Trophoblast cell (in vitro differentiated cells and primary cell): ENCODE results near the gene FBXL17.

ENCODE experiments used
- DNase-seq, 2 donors: peaks; one replicate each; pipeline ENCODE4 v3.0.0-alpha.2; 2016
- H2AFZ ChIP-seq: 2 replicates; pipeline ENCODE4 v1.6.1; 2013; ENCODE audit warnings: low read length, moderate library complexity, mild to moderate bottlenecking; ENCODE audit not compliant: insufficient read depth, poor library complexity
- H2AK5ac ChIP-seq: 2 replicates; pipeline ENCODE4 v1.6.1; 2013; ENCODE audit warnings: mild to moderate bottlenecking, low read length
- H2BK120ac ChIP-seq: 2 replicates; pipeline ENCODE4 v1.6.1; 2013; ENCODE audit warnings: low read length, mild to moderate bottlenecking, moderate library complexity; ENCODE audit not compliant: insufficient read depth, poor library complexity
- H2BK12ac ChIP-seq: 2 replicates; pipeline ENCODE4 v1.6.1; 2013; ENCODE audit warnings: mild to moderate bottlenecking, low read length, moderate library complexity
- H2BK5ac ChIP-seq: 2 replicates; pipeline ENCODE4 v1.6.1; 2013; ENCODE audit warnings: low read length, low read depth, moderate library complexity, mild to moderate bottlenecking; ENCODE audit not compliant: poor library complexity
- H3K14ac ChIP-seq: 2 replicates; pipeline ENCODE4 v1.6.1; 2013; ENCODE audit warnings: mild to moderate bottlenecking, low read length
- H3K18ac ChIP-seq: 2 replicates; pipeline ENCODE4 v1.6.1; 2013; ENCODE audit warnings: mild to moderate bottlenecking, low read length
- H3K23ac ChIP-seq: 2 replicates; pipeline ENCODE4 v1.6.1; 2013; ENCODE audit warnings: low read length
- H3K27ac ChIP-seq: 2 replicates; pipeline ENCODE4 v1.5.1; 2013; ENCODE audit warnings: low read depth, mild to moderate bottlenecking, inconsistent platforms, low read length, moderate library complexity
- H3K27me3 ChIP-seq: 2 replicates; pipeline ENCODE4 v1.6.1; 2013; ENCODE audit warnings: inconsistent platforms, mild to moderate bottlenecking, low read length, moderate library complexity; ENCODE audit not compliant: insufficient read depth
- H3K36me3 ChIP-seq, 2 experiments: 1 replicate in 1 of 2; 2 replicates in 1 of 2; pipeline ENCODE4 v1.6.1; 2013; ENCODE audit warnings: low read length in 2 of 2, mild to moderate bottlenecking in 2 of 2, moderate library complexity in 1 of 2; ENCODE audit not compliant: insufficient read depth in 2 of 2, control insufficient read depth in 1 of 2
- H3K4ac ChIP-seq: 2 replicates; pipeline ENCODE4 v1.6.1; 2013; ENCODE audit warnings: low read depth, mild to moderate bottlenecking, low read length, moderate library complexity
- H3K4me1 ChIP-seq, 2 experiments: 1 replicate in 1 of 2; 2 replicates in 1 of 2; pipeline ENCODE4 v1.6.1; 2013; ENCODE audit warnings: low read length in 2 of 2, mild to moderate bottlenecking in 2 of 2, moderate library complexity in 1 of 2; ENCODE audit not compliant: insufficient read depth in 2 of 2, control insufficient read depth in 1 of 2
- H3K4me2 ChIP-seq: 2 replicates; pipeline ENCODE4 v1.6.1; 2013; ENCODE audit warnings: inconsistent platforms, mild to moderate bottlenecking, low read length, moderate library complexity
- H3K4me3 ChIP-seq: 2 replicates; pipeline ENCODE4 v1.5.1; 2013; ENCODE audit warnings: mild to moderate bottlenecking, low read depth, low read length, inconsistent platforms
- H3K79me1 ChIP-seq: one replicate; pipeline ENCODE4 v1.6.1; 2013; ENCODE audit warnings: low read length
- H3K79me2 ChIP-seq: 2 replicates; pipeline ENCODE4 v1.6.1; 2013; ENCODE audit warnings: low read length, mild to moderate bottlenecking; ENCODE audit not compliant: control insufficient read depth, insufficient read depth, poor library complexity
- H3K9ac ChIP-seq: 2 replicates; pipeline ENCODE4 v1.6.1; 2013; ENCODE audit warnings: mild to moderate bottlenecking, low read length
- H3K9me3 ChIP-seq: 2 replicates; pipeline ENCODE4 v1.6.1; 2013; ENCODE audit warnings: low read depth, mild to moderate bottlenecking, control low read depth, inconsistent platforms, low read length; ENCODE audit not compliant: insufficient read depth
- H4K12ac ChIP-seq: 2 replicates; pipeline ENCODE4 v1.6.1; 2013; ENCODE audit warnings: low read depth, mild to moderate bottlenecking, low read length, moderate library complexity
- H4K8ac ChIP-seq: 2 replicates; pipeline ENCODE4 v1.6.1; 2013; ENCODE audit warnings: low read depth, mild to moderate bottlenecking, low read length, moderate library complexity
- H4K91ac ChIP-seq: one replicate; pipeline ENCODE4 v1.6.1; 2013; ENCODE audit warnings: low read depth, mild to moderate bottlenecking, low read length, moderate library complexity
- WGBS: extraction: QIAGEN DNeasy Blood & Tissue Kit; methylation state at CpG from one replicate; pipeline ENCODE4 v1.1.7; 2013; ENCODE audit warnings: missing lambda C conversion rate; ENCODE audit not compliant: insufficient read length, insufficient coverage; ENCODE audit errors: extremely low coverage; 5-methylcytosine and 5-hydroxymethylcytosine counted together

Gene FBXL17

GRCh38 chr5:107979900-107980299, 402.0 kb downstream of the FBXL17 start:
- H4K91ac ChIP-seq: no peak overlapping the region
- no peak overlapping the region for H3K23ac ChIP-seq
- no peak overlapping the region for H3K4me3 ChIP-seq
- H2BK12ac ChIP-seq: no peak overlapping the region
- no peak overlapping the region for H2BK5ac ChIP-seq
- no peak for DNase-seq
- no peak overlapping the region for H3K4me2 ChIP-seq
- H2AFZ ChIP-seq: no peak overlapping the region
- no peaks in the 10 kb centered on the region for H3K36me3 ChIP-seq
- no peaks in the 10 kb centered on the region for H3K79me1 ChIP-seq
- no peak overlapping the region for H3K18ac ChIP-seq
- no peaks in the 10 kb centered on the region for H3K79me2 ChIP-seq
- H2BK120ac ChIP-seq: no peak overlapping the region
- no peak overlapping the region for H3K14ac ChIP-seq
- no peak overlapping the region for H3K4ac ChIP-seq
- WGBS: no CpG with 5 or more reads among the region's 2 CpGs
- no peaks in the 10 kb centered on the region for H3K27me3 ChIP-seq
- no peak overlapping the region for H3K27ac ChIP-seq
- no peak overlapping the region for H4K8ac ChIP-seq
- H3K9ac ChIP-seq: no peak overlapping the region
- H4K12ac ChIP-seq: no peak overlapping the region
- no peaks in the 10 kb centered on the region for H3K9me3 ChIP-seq
- H2AK5ac ChIP-seq: no peak overlapping the region
- H3K4me1 ChIP-seq: peaks cover 0 to 2% of the 10 kb centered on the region in 2 experiments

DNA sequence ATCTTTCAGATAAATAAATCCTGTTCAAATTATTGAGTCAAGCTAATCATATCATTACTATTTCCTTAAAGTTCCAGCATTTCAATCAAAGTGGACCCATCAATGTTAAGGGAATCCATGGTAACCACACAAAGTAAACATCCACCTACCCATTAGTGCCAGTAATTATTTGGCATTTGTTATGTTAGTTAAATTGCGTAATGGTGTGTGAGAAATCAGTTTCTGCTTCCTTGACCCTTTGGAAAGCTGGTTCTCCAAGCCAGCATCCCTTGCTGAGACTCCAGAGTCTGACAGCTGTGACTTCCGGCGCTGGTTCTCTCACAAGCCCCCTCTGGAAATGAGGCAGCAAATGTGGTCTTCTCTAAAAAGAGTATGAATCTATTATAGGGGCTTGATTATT, 402.6 kb downstream of the FBXL17 start:
- Histone ChIP-seq H3K14ac (no peak overlapping the region), H3K23ac (no peak overlapping the region), H2BK12ac (no peak overlapping the region), H2AFZ (no peak overlapping the region), H3K4ac (no peak overlapping the region), H4K8ac (no peak overlapping the region), H3K27ac (no peak overlapping the region), H3K79me2 (no peaks in the 10 kb centered on the region), H2BK5ac (no peak overlapping the region), H2AK5ac (no peak overlapping the region), H3K27me3 (no peaks in the 10 kb centered on the region), H3K36me3 (no peaks in the 10 kb centered on the region), H3K9ac (no peak overlapping the region), H3K4me2 (no peak overlapping the region), H3K18ac (no peak overlapping the region), H4K12ac (no peak overlapping the region), H3K4me1 (peaks cover 0 to 2% of the 10 kb centered on the region in 2 experiments), H3K79me1 (no peaks in the 10 kb centered on the region), H2BK120ac (no peak overlapping the region), H3K9me3 (no peaks in the 10 kb centered on the region), H3K4me3 (no peak overlapping the region), H4K91ac (no peak overlapping the region)
- WGBS: no CpG with 5 or more reads among the region's 3 CpGs
- DNase-seq: no peak

- no peaks in the 10 kb centered on the region for H3K79me1 ChIP-seq
- H4K91ac ChIP-seq: no peak overlapping the region
- WGBS: no CpG with 5 or more reads among the region's 3 CpGs
- DNase-seq: no peak
- no peak overlapping the region for H2AFZ ChIP-seq
- no peak overlapping the region for H3K9ac ChIP-seq
- H3K4ac ChIP-seq: no peak overlapping the region
- no peaks in the 10 kb centered on the region for H3K27me3 ChIP-seq
- no peak overlapping the region for H3K18ac ChIP-seq
- no peak overlapping the region for H2BK120ac ChIP-seq
- H3K4me3 ChIP-seq: no peak overlapping the region
- H4K8ac ChIP-seq: no peak overlapping the region
- no peaks in the 10 kb centered on the region for H3K79me2 ChIP-seq
- H3K23ac ChIP-seq: no peak overlapping the region
- no peak overlapping the region for H2AK5ac ChIP-seq
- H3K36me3 ChIP-seq: no peaks in the 10 kb centered on the region
- peaks cover 0 to 2% of the 10 kb centered on the region in 2 experiments for H3K4me1 ChIP-seq
- H2BK5ac ChIP-seq: no peak overlapping the region
- H4K12ac ChIP-seq: no peak overlapping the region
- no peak overlapping the region for H3K14ac ChIP-seq
- no peak overlapping the region for H2BK12ac ChIP-seq
- no peak overlapping the region for H3K4me2 ChIP-seq
- H3K9me3 ChIP-seq: no peaks in the 10 kb centered on the region
- H3K27ac ChIP-seq: no peak overlapping the region
Measured at GRCh38 chr5:107977550-107978071, 404.3 kb downstream of the FBXL17 start.

- no peak overlapping the region for H4K8ac ChIP-seq
- H2BK5ac ChIP-seq: no peak overlapping the region
- H3K27ac ChIP-seq: no peak overlapping the region
- H3K9ac ChIP-seq: no peak overlapping the region
- no peak overlapping the region for H3K18ac ChIP-seq
- H3K4me3 ChIP-seq: no peak overlapping the region
- no peaks in the 10 kb centered on the region for H3K27me3 ChIP-seq
- no peaks in the 10 kb centered on the region for H3K9me3 ChIP-seq
- H4K12ac ChIP-seq: no peak overlapping the region
- no peak overlapping the region for H3K4ac ChIP-seq
- no peak overlapping the region for H3K4me2 ChIP-seq
- no peaks in the 10 kb centered on the region for H3K79me2 ChIP-seq
- no peak overlapping the region for H2AK5ac ChIP-seq
- no peak overlapping the region for H3K14ac ChIP-seq
- H3K23ac ChIP-seq: no peak overlapping the region
- no peak overlapping the region for H2AFZ ChIP-seq
- H3K79me1 ChIP-seq: no peaks in the 10 kb centered on the region
- H3K4me1 ChIP-seq: peaks cover 0 to 2% of the 10 kb centered on the region in 2 experiments
- no peak overlapping the region for H4K91ac ChIP-seq
- no peak for DNase-seq
- no CpG with 5 or more reads among the region's 3 CpGs for WGBS
- H3K36me3 ChIP-seq: no peaks in the 10 kb centered on the region
- H2BK12ac ChIP-seq: no peak overlapping the region
- no peak overlapping the region for H2BK120ac ChIP-seq
Measured at GRCh38 chr5:107975568-107975967, 406.3 kb downstream of the FBXL17 start.
